MCF 10A (cell line): ENCODE measurements around the gene PDGFRA. TPM values are rescaled to one million over a fixed set of nuclear protein-coding genes. Genes with fewer than 3 reads are reported as not detected.

Source experiments
- BruUV-seq: library from RNA; stranded (reverse); fragments of 400-500 nt; replicated peaks from 2 replicates; lab custom pipeline; 2021; lab: Mats Ljungman, UMichigan
- CTCF ChIA-PET: fragments of 300-600 bp; sonication (Branson Sonifier 250); formaldehyde crosslinking; extraction: SDS; loops from one replicate; lab custom pipeline; 2021; ENCODE audit warnings: antibody characterized with exemption, inconsistent platforms; lab: Yijun Ruan, JAX
- POLR2A ChIA-PET: fragments of 300-600, 350-650 bp; sonication (Branson Sonifier 250); formaldehyde crosslinking; extraction: SDS; loops from one replicate; lab custom pipeline; 2020; ENCODE audit warnings: antibody characterized with exemption, inconsistent platforms; lab: Yijun Ruan, JAX
- DNase-seq: peaks from one replicate; pipeline ENCODE4 v3.0.0-alpha.2; 2018; ENCODE audit not compliant: unreplicated experiment
- H3K27ac Mint-ChIP-seq: one replicate; pipeline ENCODE4 v1.8.0; 2022; ENCODE audit warnings: mild to moderate bottlenecking, low read depth, mixed read lengths; ENCODE audit not compliant: unreplicated experiment
- H3K27me3 Mint-ChIP-seq: one replicate; pipeline ENCODE4 v1.8.0; 2022; ENCODE audit warnings: mixed read lengths; ENCODE audit not compliant: insufficient read depth, unreplicated experiment
- H3K36me3 Mint-ChIP-seq: one replicate; pipeline ENCODE4 v1.8.0; 2022; ENCODE audit warnings: mild to moderate bottlenecking, moderate library complexity, mixed read lengths; ENCODE audit not compliant: insufficient read depth, unreplicated experiment
- H3K4me1 Mint-ChIP-seq: one replicate; pipeline ENCODE4 v1.8.0; 2022; ENCODE audit warnings: mixed read lengths; ENCODE audit not compliant: insufficient read depth, unreplicated experiment
- H3K4me3 Mint-ChIP-seq: one replicate; pipeline ENCODE4 v1.8.0; 2022; ENCODE audit warnings: mild to moderate bottlenecking, moderate library complexity, mixed read lengths; ENCODE audit not compliant: unreplicated experiment
- H3K9me3 Mint-ChIP-seq: one replicate; pipeline ENCODE4 v1.8.0; 2022; ENCODE audit warnings: mixed read lengths; ENCODE audit not compliant: unreplicated experiment
- intact Hi-C: fragments of 100-400 bp; cut with micrococcal nuclease; formaldehyde crosslinking; loops from 2 replicates; pipeline ENCODE4 v1.14.1; 2022
- total RNA-seq: library from RNA; stranded (reverse); gene quantifications from 2 replicates; pipeline ENCODE4 v1.2.3, GENCODE V29; 2022
- TF ChIP-seq, protein P1 (sequence below): fragments of 200-600 bp; IDR thresholded peaks from one replicate; pipeline ENCODE4 v1.8.0; 2022; ENCODE audit warnings: antibody characterized with exemption, mild to moderate bottlenecking; ENCODE audit not compliant: unreplicated experiment

The PDGFRA gene
- total RNA-seq, 1 experiment from 2014 or later = not detected

GRCh38 chr4:54197926-54198325 is 31.2 kb upstream of the PDGFRA start:
- ChIA-PET CTCF (no interaction called here), POLR2A (interaction anchor here (0.6 kb wide), 1 partner anchor 41 kb away, joined by 3 read pairs; no protein-coding TSS in a partner anchor)
- intact Hi-C loops = no loop called here
- Mint-ChIP-seq H3K9me3 (no peaks in the 10 kb centered on the region), H3K27me3 (no peaks in the 10 kb centered on the region), H3K4me1 (peaks cover 6% of the 10 kb centered on the region), H3K27ac (no peak overlapping the region), H3K36me3 (no peaks in the 10 kb centered on the region), H3K4me3 (no peak overlapping the region)
- no peak for DNase-seq
- TF ChIP-seq, protein P1, sequence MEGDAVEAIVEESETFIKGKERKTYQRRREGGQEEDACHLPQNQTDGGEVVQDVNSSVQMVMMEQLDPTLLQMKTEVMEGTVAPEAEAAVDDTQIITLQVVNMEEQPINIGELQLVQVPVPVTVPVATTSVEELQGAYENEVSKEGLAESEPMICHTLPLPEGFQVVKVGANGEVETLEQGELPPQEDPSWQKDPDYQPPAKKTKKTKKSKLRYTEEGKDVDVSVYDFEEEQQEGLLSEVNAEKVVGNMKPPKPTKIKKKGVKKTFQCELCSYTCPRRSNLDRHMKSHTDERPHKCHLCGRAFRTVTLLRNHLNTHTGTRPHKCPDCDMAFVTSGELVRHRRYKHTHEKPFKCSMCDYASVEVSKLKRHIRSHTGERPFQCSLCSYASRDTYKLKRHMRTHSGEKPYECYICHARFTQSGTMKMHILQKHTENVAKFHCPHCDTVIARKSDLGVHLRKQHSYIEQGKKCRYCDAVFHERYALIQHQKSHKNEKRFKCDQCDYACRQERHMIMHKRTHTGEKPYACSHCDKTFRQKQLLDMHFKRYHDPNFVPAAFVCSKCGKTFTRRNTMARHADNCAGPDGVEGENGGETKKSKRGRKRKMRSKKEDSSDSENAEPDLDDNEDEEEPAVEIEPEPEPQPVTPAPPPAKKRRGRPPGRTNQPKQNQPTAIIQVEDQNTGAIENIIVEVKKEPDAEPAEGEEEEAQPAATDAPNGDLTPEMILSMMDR = no peak
- no TSS peak for BruUV-seq

DNA sequence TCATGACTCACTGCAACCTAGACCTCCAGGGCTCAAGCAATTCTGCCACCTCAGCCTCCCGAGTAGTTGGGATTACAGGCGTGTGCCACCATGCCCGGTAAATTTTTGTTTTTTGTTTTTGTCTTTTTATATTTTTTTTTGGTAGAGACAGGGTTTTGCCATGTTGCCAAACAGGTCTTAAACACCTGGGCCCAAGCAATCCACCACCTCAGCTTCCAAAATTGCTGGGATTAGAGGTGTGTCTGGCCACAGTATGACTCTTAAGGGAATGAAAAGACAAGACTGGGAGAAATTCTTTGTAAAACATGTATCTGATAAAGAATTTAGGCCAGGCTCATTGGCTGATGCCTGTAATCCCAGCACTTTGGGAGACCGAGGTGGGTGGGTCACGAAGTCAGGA is 29.2 kb upstream of the PDGFRA start:
- Mint-ChIP-seq H3K36me3 (no peaks in the 10 kb centered on the region), H3K4me1 (peaks cover 6% of the 10 kb centered on the region), H3K27me3 (no peaks in the 10 kb centered on the region), H3K4me3 (no peak overlapping the region), H3K9me3 (no peaks in the 10 kb centered on the region), H3K27ac (no peak overlapping the region)
- ChIA-PET CTCF (no interaction called here), POLR2A (no interaction called here)
- intact Hi-C loops = no loop called here
- BruUV-seq = no TSS peak
- TF ChIP-seq, protein P1 = no peak
- no peak for DNase-seq

GRCh38 chr4:54209617-54210016 is 19.5 kb upstream of the PDGFRA start:
- no peak overlapping the region for H3K4me3 Mint-ChIP-seq
- no peaks in the 10 kb centered on the region for H3K27me3 Mint-ChIP-seq
- TF ChIP-seq, protein P1 = no peak
- POLR2A ChIA-PET = no interaction called here
- no peak overlapping the region for H3K27ac Mint-ChIP-seq
- no peak for DNase-seq
- no peaks in the 10 kb centered on the region for H3K9me3 Mint-ChIP-seq
- BruUV-seq = no TSS peak
- H3K36me3 Mint-ChIP-seq = no peaks in the 10 kb centered on the region
- intact Hi-C loops = no loop called here
- peaks cover 8% of the 10 kb centered on the region for H3K4me1 Mint-ChIP-seq
- CTCF ChIA-PET = no interaction called here

- Mint-ChIP-seq H3K4me1 (peaks cover 14% of the 10 kb centered on the region), H3K27me3 (no peaks in the 10 kb centered on the region), H3K27ac (no peak overlapping the region), H3K9me3 (no peaks in the 10 kb centered on the region), H3K4me3 (no peak overlapping the region), H3K36me3 (no peaks in the 10 kb centered on the region)
- ChIA-PET POLR2A (interaction anchor here (0.6 kb wide), 1 partner anchor 280 kb away, joined by 4 read pairs; no protein-coding TSS in a partner anchor), CTCF (interaction anchor here (0.7 to 13.4 kb wide), 4 partner anchors 23 to 767 kb away, joined by 3 to 215 read pairs (median 78); no protein-coding TSS in a partner anchor)
- no TSS peak for BruUV-seq
- intact Hi-C loops = no loop called here
- no peak for DNase-seq
- TF ChIP-seq, protein P1 = no peak
Measured at GRCh38 chr4:54213001-54213400, 16.1 kb upstream of the PDGFRA start.
